Stimulated activated naive CD8-positive, alpha-beta T cell treated with anti-CD3 and anti-CD28 coated beads, Interleukin-15, Interleukin-2, amounts not matched to agents 100 ng/mL and 50 ng/mL, for 24 hours (primary cell): ENCODE results near the gene USP8.

ENCODE experiments used
- H3K27ac Mint-ChIP-seq: one replicate; pipeline ENCODE4 v1.8.0; 2021; ENCODE audit warnings: mild to moderate bottlenecking, mixed read lengths
- H3K27me3 Mint-ChIP-seq: one replicate; pipeline ENCODE4 v1.8.0; 2021; ENCODE audit warnings: mixed read lengths
- H3K36me3 Mint-ChIP-seq: one replicate; pipeline ENCODE4 v1.8.0; 2021; ENCODE audit warnings: low read depth, mixed read lengths
- H3K4me1 Mint-ChIP-seq: one replicate; pipeline ENCODE4 v1.8.0; 2021; ENCODE audit warnings: low read depth, mixed read lengths
- H3K4me3 Mint-ChIP-seq: one replicate; pipeline ENCODE4 v1.8.0; 2021; ENCODE audit warnings: mild to moderate bottlenecking, mixed read lengths
- H3K9me3 Mint-ChIP-seq: one replicate; pipeline ENCODE4 v1.8.0; 2021; ENCODE audit warnings: mixed read lengths

USP8 gene

GRCh38 chr15:50544368-50544767 is 120.2 kb downstream of the USP8 start:
- Mint-ChIP-seq H3K27ac (no peak overlapping the region), H3K4me1 (no peaks in the 10 kb centered on the region), H3K36me3 (no peaks in the 10 kb centered on the region), H3K27me3 (peaks cover 3% of the 10 kb centered on the region), H3K9me3 (no peaks in the 10 kb centered on the region), H3K4me3 (no peak overlapping the region)

- no peak within 1 kb of the TSS for H3K27ac Mint-ChIP-seq
- H3K9me3 Mint-ChIP-seq: no peaks in the 10 kb centered on the region
- no peaks in the 10 kb centered on the region for H3K4me1 Mint-ChIP-seq
- H3K4me3 Mint-ChIP-seq: no peak within 1 kb of the TSS
- H3K27me3 Mint-ChIP-seq: peaks cover 3% of the 10 kb centered on the region
- no peaks in the 10 kb centered on the region for H3K36me3 Mint-ChIP-seq
Measured at GRCh38 chr15:50546566-50546965, 122.4 kb downstream of the USP8 start, which contains the start of gene USP50. USP50 (minus strand) TSS chr15:50546666; CDS start chr15:50546525, 141 bp downstream.

GRCh38 chr15:50549326-50549725 is 125.1 kb downstream of the USP8 start:
- H3K27ac Mint-ChIP-seq: no peak overlapping the region
- H3K4me3 Mint-ChIP-seq: no peak overlapping the region
- H3K36me3 Mint-ChIP-seq: no peaks in the 10 kb centered on the region
- peaks cover 15% of the 10 kb centered on the region for H3K4me1 Mint-ChIP-seq
- H3K9me3 Mint-ChIP-seq: no peaks in the 10 kb centered on the region
- H3K27me3 Mint-ChIP-seq: no peaks in the 10 kb centered on the region

GRCh38 chr15:50552238-50552637 is 128.0 kb downstream of the USP8 start:
- Mint-ChIP-seq H3K4me3 (no peak overlapping the region), H3K9me3 (no peaks in the 10 kb centered on the region), H3K27me3 (no peaks in the 10 kb centered on the region), H3K36me3 (peaks cover 10% of the 10 kb centered on the region), H3K27ac (no peak overlapping the region), H3K4me1 (peaks cover 31% of the 10 kb centered on the region)

- Mint-ChIP-seq H3K4me1 (peaks cover 51% of the 10 kb centered on the region), H3K27ac (peak overlapping the region; percentile 83), H3K4me3 (peak overlapping the region; percentile 44)
Measured at GRCh38 chr15:50556642-50557371, 132.6 kb downstream of the USP8 start.

GRCh38 chr15:50558012-50558411 is 133.8 kb downstream of the USP8 start:
- Mint-ChIP-seq H3K27ac (peak overlapping the region; percentile 40), H3K9me3 (no peaks in the 10 kb centered on the region), H3K4me1 (peaks cover 51% of the 10 kb centered on the region), H3K27me3 (no peaks in the 10 kb centered on the region), H3K4me3 (no peak overlapping the region), H3K36me3 (peaks cover 40% of the 10 kb centered on the region)

More at GRCh38 chr15:50556642-50557371, 132.6 kb downstream of the USP8 start:
- H3K36me3 Mint-ChIP-seq: peaks cover 30% of the 10 kb centered on the region
- H3K27me3 Mint-ChIP-seq: no peaks in the 10 kb centered on the region
- no peaks in the 10 kb centered on the region for H3K9me3 Mint-ChIP-seq

GRCh38 chr15:50562735-50563640 is 138.8 kb downstream of the USP8 start:
- H3K9me3 Mint-ChIP-seq: no peaks in the 10 kb centered on the region
- peaks cover 33% of the 10 kb centered on the region for H3K4me1 Mint-ChIP-seq
- H3K27ac Mint-ChIP-seq: peak overlapping the region; percentile 96
- peak overlapping the region; percentile 14 for H3K4me3 Mint-ChIP-seq
- peaks cover 63% of the 10 kb centered on the region for H3K36me3 Mint-ChIP-seq
- no peaks in the 10 kb centered on the region for H3K27me3 Mint-ChIP-seq

- H3K27me3 Mint-ChIP-seq: no peaks in the 10 kb centered on the region
- no peaks in the 10 kb centered on the region for H3K9me3 Mint-ChIP-seq
- peaks cover 69% of the 10 kb centered on the region for H3K36me3 Mint-ChIP-seq
- H3K27ac Mint-ChIP-seq: peak overlapping the region; percentile 96
- H3K4me1 Mint-ChIP-seq: peaks cover 30% of the 10 kb centered on the region
- peak overlapping the region; percentile 14 for H3K4me3 Mint-ChIP-seq
Measured at GRCh38 chr15:50563756-50564155, 139.6 kb downstream of the USP8 start.
